Measurements from ENCODE around the gene DEFB131B. TPM values are rescaled to one million over a fixed set of nuclear protein-coding genes. Genes with fewer than 3 reads are reported as not detected.

The DEFB131B gene
- total RNA-seq, 4 donors from 2014 or later = not detected

DNA sequence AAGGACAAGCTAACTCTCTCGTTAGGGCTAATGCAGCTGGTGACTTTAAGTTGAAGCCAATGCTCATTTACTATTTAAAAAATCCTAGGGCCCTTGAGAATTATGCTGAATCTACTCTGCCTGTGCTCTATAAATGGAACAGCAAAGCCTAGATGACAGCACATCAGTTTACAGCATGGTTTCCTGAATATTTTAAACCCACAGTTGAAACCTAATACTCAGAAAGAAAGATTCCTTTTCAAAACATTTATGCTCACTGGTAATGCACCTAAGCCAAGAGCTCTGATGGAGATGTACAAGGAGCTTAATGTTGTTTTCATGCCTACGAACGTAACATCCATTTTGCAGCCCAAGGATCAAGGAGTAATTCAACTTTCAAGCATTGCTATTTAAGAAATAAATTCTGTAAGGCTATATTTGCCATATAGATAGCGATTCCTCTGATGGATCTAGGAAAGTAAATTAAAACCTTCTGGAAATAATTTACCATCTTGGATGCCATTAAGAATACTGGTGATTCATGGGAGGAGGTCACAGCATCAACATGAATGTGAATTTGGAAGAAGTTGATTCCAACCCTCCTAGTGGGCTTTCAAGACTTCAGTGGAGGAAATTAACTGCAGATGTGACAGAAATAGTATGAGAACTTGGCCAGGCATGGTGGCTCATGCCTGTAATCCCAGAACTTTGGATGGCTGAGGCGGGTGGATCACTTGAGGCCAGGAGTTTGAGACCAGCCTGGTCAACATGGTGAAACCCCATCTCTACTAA lies 35.7 kb downstream of the DEFB131B start:
- intact Hi-C loops (cut with DNase I; ENCODE audit: low total_unique reads) = no loop called here
- no peak overlapping the region for H3K4me3 ChIP-seq (ENCODE audit: low read depth, poor library complexity, severe bottlenecking)
- TF ChIP-seq, protein P1, sequence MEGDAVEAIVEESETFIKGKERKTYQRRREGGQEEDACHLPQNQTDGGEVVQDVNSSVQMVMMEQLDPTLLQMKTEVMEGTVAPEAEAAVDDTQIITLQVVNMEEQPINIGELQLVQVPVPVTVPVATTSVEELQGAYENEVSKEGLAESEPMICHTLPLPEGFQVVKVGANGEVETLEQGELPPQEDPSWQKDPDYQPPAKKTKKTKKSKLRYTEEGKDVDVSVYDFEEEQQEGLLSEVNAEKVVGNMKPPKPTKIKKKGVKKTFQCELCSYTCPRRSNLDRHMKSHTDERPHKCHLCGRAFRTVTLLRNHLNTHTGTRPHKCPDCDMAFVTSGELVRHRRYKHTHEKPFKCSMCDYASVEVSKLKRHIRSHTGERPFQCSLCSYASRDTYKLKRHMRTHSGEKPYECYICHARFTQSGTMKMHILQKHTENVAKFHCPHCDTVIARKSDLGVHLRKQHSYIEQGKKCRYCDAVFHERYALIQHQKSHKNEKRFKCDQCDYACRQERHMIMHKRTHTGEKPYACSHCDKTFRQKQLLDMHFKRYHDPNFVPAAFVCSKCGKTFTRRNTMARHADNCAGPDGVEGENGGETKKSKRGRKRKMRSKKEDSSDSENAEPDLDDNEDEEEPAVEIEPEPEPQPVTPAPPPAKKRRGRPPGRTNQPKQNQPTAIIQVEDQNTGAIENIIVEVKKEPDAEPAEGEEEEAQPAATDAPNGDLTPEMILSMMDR (IDR thresholded peaks at IDR 0.05) = no peak
- no peak for TF ChIP-seq POLR2A (IDR thresholded peaks at IDR 0.05)
- DNase-seq (ENCODE audit: low spot score in 2 of 2) = no peak
- WGBS, 2 donors = 73 to 75% methylated on average over 5 of the region's 5 CpGs

DNA sequence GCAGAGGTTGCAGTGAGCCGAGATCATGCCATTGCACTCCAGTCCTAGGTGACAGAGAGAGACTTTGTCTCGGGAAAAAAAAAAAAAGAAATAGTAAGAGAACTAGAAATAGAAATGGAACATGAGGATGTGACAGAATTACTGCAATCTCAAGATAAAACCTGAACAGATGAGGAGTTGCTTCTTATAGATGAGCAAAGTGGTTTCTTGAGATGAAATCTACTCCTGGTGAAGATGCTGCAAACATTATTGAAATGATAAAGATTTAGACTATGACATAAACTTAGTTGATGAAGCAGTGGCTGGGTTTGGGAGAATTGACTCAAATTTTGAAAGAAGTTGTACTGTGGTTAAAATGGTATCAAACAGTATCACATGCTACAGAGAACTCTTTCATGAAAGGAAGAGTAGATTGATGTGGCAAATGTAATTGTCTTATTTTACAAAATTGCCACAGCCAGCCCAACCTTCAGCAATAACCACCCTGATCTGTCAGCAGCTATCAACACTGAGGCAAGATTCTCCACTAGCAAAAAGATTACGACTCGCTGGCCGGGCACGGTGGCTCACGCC lies 36.5 kb downstream of the DEFB131B start:
- TF ChIP-seq, protein P1 (IDR thresholded peaks at IDR 0.05) = no peak
- TF ChIP-seq POLR2A (IDR thresholded peaks at IDR 0.05) = no peak
- H3K4me3 ChIP-seq (ENCODE audit: low read depth, poor library complexity, severe bottlenecking) = no peak overlapping the region
- DNase-seq (ENCODE audit: low spot score in 2 of 2) = no peak
- WGBS, 2 donors = 95% methylated on average over 7 of the region's 7 CpGs
- intact Hi-C loops (cut with DNase I; ENCODE audit: low total_unique reads) = no loop called here

DNA sequence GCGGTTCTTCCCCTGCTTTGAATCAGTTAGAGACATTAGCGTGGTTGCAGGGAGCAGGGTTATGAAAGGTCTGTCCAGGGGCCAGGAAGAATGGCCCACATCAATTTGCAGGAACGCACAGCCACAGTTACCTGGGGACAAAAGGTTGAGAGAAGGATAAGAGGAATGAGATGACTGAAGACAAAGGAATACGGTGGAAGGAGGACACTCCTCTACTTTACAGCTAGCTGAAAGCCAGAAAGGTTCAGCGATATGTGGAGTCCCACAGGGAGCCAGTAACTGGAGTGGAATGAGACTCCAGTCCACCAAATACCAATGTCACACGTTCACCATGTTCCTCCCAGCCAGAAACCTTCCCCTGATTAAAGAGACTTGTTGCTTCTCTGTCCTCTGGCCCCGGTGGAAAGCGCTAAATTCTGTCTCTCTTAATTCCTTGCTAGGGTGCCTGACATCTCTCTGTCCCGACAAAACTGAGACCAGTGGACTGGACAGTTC lies 39.4 kb downstream of the DEFB131B start:
- intact Hi-C loops (cut with DNase I; ENCODE audit: low total_unique reads) = no loop called here

DNA sequence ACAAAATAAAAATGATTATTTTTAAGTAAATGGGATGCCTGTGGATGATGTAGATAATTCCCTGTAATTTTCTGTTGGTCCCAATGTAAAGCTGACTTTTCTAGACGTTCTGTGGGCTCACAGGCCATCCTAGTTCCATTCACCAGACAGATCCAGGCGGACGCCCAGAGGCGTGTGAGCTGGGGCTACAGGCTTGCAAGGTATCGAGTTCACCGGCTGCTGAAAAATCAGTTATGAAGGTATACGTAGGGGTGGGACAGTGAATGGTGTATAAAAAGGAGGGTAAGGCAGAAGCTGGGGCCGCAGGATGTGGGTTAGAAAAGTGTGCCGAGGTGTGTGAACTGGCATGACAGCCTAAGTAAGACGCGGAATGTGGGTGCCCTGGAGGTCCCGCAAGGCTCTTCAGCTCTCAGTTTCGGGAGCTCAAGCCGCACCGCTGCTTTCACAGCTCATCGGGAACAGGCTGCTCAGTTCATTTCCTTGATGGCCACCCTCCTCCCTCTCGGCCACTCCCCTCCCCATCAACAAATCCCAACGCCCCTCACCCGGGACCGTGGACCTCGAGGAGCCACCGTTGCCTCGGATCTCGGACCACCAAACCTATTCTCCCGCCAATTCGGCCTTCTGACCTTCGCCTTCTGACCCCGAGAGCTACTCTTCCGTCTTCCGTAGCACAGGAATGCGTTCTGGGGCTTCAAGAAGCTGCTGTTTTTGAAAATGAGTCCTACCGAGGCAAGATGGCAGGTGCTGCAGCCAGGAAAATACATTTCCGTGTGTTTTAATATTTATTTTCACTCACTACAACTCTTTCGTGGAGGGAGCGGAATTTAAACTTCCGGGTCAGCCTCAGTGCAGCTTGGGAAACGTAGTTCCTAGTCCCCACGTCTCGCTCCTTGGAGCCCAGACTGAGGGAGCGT lies 49.8 kb downstream of the DEFB131B start, which contains the start of gene XNDC1N:
Gene XNDC1N, minus strand, starts transcription at position 775 of the 917 bp plus-strand sequence. CDS start 5,241 bp downstream, outside the sequence.
- no peak for TF ChIP-seq POLR2A (IDR thresholded peaks at IDR 0.05)
- TF ChIP-seq, protein P1 (IDR thresholded peaks at IDR 0.05) = no peak
- DNase-seq (ENCODE audit: low spot score in 2 of 2) = peak; percentile 67 to 89
- intact Hi-C loops (cut with DNase I; ENCODE audit: low total_unique reads) = no loop called here
- 0 to 1% methylated on average over 40 of the region's 40 CpGs for WGBS, 2 donors
- peak within 1 kb of the TSS; percentile 73 for H3K4me3 ChIP-seq (ENCODE audit: low read depth, poor library complexity, severe bottlenecking)

More for the DNA sequence above, 39.4 kb downstream of the DEFB131B start:
- TF ChIP-seq, protein P1 (IDR thresholded peaks at IDR 0.05) = no peak
- no peak for TF ChIP-seq POLR2A (IDR thresholded peaks at IDR 0.05)
- WGBS, 2 donors = 93 to 96% methylated on average over 9 of the region's 9 CpGs
- no peak for DNase-seq (ENCODE audit: low spot score in 2 of 2)
- H3K4me3 ChIP-seq (ENCODE audit: low read depth, poor library complexity, severe bottlenecking) = no peak overlapping the region

- no peak for TF ChIP-seq POLR2A (IDR thresholded peaks at IDR 0.05)
- TF ChIP-seq, protein P1 (IDR thresholded peaks at IDR 0.05) = no peak
- WGBS, 2 donors = 0 to 1% methylated on average over 32 of the region's 32 CpGs
- peak; percentile 97 to 100 for DNase-seq (ENCODE audit: low spot score in 2 of 2)
- peak within 1 kb of the TSS; percentile 73 for H3K4me3 ChIP-seq (ENCODE audit: low read depth, poor library complexity, severe bottlenecking)
- intact Hi-C loops (cut with DNase I; ENCODE audit: low total_unique reads) = no loop called here
These were observed 50.6 kb downstream of the DEFB131B start, which contains the start of gene RNF121 for GRCh38 chr11:71928737-71929443. Gene RNF121 (plus strand): TSS chr11:71929046. CDS start chr11:71929062, 16 bp downstream.

All from lower leg skin (tissue), 4 donors.